Sigmoid colon (tissue), 7 donors: ENCODE measurements around the gene C1orf198. TPM values are rescaled to one million over a fixed set of nuclear protein-coding genes. Genes with fewer than 3 reads are reported as not detected.

Experiments
- DNase-seq: peaks from one replicate; pipeline ENCODE4 v3.0.0-alpha.2; 2019
- H3K27ac ChIP-seq, 4 donors: fragments of 200-600 bp; sonication (generic); one replicate each; pipeline ENCODE4 v1.5.1; 2016 to 2019; ENCODE audit warnings: mild to moderate bottlenecking in 1 of 4
- H3K27me3 ChIP-seq, 3 donors: fragments of 200-600 bp; sonication (generic); one replicate each; pipeline ENCODE4 v1.5.1; 2019; ENCODE audit warnings: mild to moderate bottlenecking in 1 of 3
- H3K36me3 ChIP-seq, 4 donors: fragments of 200-600 bp; sonication (generic); one replicate each; pipeline ENCODE4 v1.5.1; 2016 to 2019
- H3K4me1 ChIP-seq, 4 donors: fragments of 200-600 bp; sonication (generic); one replicate each; pipeline ENCODE4 v1.5.1; 2017 to 2019
- H3K4me3 ChIP-seq, 4 donors: fragments of 200-600 bp; sonication (generic); one replicate each; pipeline ENCODE4 v1.5.1; 2017 to 2019; ENCODE audit warnings: mild to moderate bottlenecking in 2 of 4, moderate library complexity in 1 of 4
- H3K9me3 ChIP-seq, 4 donors: fragments of 200-600 bp in 3 of 4; sonication (generic) in 3 of 4; one replicate each; pipeline versions ENCODE4 v1.5.1 to v1.6.1; 2013 to 2019
- EP300 ChIP-seq, 4 donors: sonication (generic); formaldehyde crosslinking; IDR thresholded peaks; one replicate each; pipeline ENCODE4 v1.6.1; 2017; ENCODE audit warnings: antibody characterized with exemption in 4 of 4
- POLR2A ChIP-seq, 2 donors: fragments of 450-650 bp; IDR thresholded peaks; one replicate each; pipeline ENCODE4 v1.6.1; 2016; ENCODE audit warnings: antibody characterized with exemption in 2 of 2, mild to moderate bottlenecking in 2 of 2, moderate library complexity in 2 of 2
- POLR2AphosphoS5 ChIP-seq, 4 donors: sonication (generic); formaldehyde crosslinking; IDR thresholded peaks; one replicate each; pipeline ENCODE4 v1.6.1; 2017; ENCODE audit warnings: antibody characterized with exemption in 4 of 4
- WGBS, 2 donors: extraction: QIAGEN DNeasy Blood & Tissue Kit; methylation state at CpG; one replicate each; pipeline ENCODE4 v1.1.7; 2013; 5-methylcytosine and 5-hydroxymethylcytosine counted together
- intact Hi-C: fragments of 100-400 bp; cut with DNase I; formaldehyde crosslinking; loops from one replicate; pipeline ENCODE4 v1.15.1; 2023
- polyA plus RNA-seq, 3 donors: library from polyadenylated mRNA; stranded (reverse); fragments of 200-250 nt; gene quantifications; one replicate each; pipeline ENCODE4 v1.2.3, GENCODE V29; 2013
- total RNA-seq, 4 donors: library from RNA; depleted of rRNA; stranded (reverse); fragments of >200 nt; gene quantifications; one replicate each; pipeline ENCODE4 v1.1.0, GENCODE V29; 2016
- TF ChIP-seq, protein P1 (sequence below), 4 experiments: fragments of 450-650 bp in 3 of 4; fragments of 200-600 bp in 1 of 4; IDR thresholded peaks; one replicate each; pipeline ENCODE4 v1.5.1; 2016 to 2019; ENCODE audit warnings: antibody characterized with exemption in 4 of 4, mild to moderate bottlenecking in 3 of 4, moderate library complexity in 2 of 4
- donor health status: healthy with polysubstance abuse.
- donor health status: Bipolar disorder and iron deficiency.
- donor health status: healthy.

The C1orf198 gene
- total and polyA plus RNA-seq, 7 donors, result 4.9 to 63.5 (median 42.1) TPM

DNA sequence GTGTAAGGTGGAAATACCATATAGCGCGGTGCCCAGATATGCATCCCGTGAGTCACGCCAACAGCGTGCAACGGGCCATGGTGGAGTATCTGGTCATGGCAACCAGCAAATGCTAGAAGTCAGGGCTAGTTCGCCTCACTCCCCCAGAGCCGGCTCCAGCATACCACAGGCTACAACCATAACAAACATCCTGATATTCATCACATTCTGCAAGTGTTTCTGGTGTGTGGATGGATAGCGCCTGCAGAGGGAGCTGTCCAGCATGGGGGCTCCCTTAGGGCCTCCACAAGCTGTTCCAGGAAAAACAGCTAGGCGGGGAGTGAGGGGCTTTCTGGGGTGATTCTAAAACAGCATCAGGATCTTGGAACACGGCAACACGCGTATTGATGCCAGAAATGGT is 6.8 kb downstream of the C1orf198 start:
- no peak overlapping the region for H3K4me3 ChIP-seq
- TF ChIP-seq EP300 (IDR thresholded peaks at IDR 0.05), result no peak
- TF ChIP-seq POLR2A (IDR thresholded peaks at IDR 0.05), result no peak
- TF ChIP-seq, protein P1, sequence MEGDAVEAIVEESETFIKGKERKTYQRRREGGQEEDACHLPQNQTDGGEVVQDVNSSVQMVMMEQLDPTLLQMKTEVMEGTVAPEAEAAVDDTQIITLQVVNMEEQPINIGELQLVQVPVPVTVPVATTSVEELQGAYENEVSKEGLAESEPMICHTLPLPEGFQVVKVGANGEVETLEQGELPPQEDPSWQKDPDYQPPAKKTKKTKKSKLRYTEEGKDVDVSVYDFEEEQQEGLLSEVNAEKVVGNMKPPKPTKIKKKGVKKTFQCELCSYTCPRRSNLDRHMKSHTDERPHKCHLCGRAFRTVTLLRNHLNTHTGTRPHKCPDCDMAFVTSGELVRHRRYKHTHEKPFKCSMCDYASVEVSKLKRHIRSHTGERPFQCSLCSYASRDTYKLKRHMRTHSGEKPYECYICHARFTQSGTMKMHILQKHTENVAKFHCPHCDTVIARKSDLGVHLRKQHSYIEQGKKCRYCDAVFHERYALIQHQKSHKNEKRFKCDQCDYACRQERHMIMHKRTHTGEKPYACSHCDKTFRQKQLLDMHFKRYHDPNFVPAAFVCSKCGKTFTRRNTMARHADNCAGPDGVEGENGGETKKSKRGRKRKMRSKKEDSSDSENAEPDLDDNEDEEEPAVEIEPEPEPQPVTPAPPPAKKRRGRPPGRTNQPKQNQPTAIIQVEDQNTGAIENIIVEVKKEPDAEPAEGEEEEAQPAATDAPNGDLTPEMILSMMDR (IDR thresholded peaks at IDR 0.05), result no peak
- TF ChIP-seq POLR2AphosphoS5 (IDR thresholded peaks at IDR 0.05), result no peak
- no peaks in the 10 kb centered on the region for H3K9me3 ChIP-seq
- DNase-seq, result no peak
- WGBS, 2 donors, result 94 to 97% methylated on average over 13 of the region's 13 CpGs
- peak overlapping the region; percentile 15 to 95 (median 54) for H3K27ac ChIP-seq
- no peaks in the 10 kb centered on the region for H3K36me3 ChIP-seq
- intact Hi-C loops, result no loop called here
- H3K27me3 ChIP-seq, result no peaks in the 10 kb centered on the region
- peaks cover 0 to 98% (median 91%) of the 10 kb centered on the region in 4 donors for H3K4me1 ChIP-seq

DNA sequence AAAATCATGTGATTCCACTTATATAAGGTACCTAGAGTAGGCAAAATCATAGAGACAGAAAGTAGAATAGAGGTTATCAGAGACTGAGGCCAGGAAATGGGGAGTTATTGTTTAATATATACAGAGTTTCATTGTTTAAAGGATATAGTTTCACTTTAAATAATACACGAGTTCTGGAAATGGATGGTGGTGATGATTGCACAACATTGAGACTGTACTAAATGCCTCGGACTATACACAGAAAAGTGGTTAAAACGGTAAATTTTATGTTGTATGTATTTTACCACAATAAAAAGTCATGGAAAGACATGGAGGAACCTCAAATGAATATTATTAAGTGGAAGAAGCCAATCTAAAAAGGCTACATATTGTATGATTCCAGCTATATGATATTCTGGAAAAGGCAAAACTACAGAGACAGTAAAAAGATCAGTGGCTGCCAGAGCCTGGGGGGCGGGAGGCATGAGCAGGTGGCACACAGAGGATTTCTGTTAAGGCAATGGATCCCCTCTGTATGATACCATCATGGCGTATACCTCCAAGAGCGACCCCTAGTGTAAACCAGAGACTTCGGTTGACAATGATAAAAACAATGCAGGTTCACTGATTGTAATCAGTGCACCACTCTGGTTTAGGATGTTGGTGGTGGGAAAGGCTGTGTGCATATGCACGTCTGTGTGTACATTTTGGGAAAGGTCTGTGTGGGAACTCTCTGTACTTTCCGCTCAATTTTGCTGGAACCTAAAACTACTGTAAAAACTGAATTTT is 7.5 kb downstream of the C1orf198 start:
- H3K36me3 ChIP-seq, result no peaks in the 10 kb centered on the region
- H3K27me3 ChIP-seq, result no peaks in the 10 kb centered on the region
- TF ChIP-seq, protein P1 (IDR thresholded peaks at IDR 0.05), result no peak
- TF ChIP-seq POLR2AphosphoS5 (IDR thresholded peaks at IDR 0.05) (no peak), EP300 (IDR thresholded peaks at IDR 0.05) (no peak), POLR2A (IDR thresholded peaks at IDR 0.05) (no peak)
- intact Hi-C loops, result no loop called here
- WGBS, 2 donors, result 85 to 88% methylated on average over 9 of the region's 9 CpGs
- no peak overlapping the region for H3K4me3 ChIP-seq
- peak overlapping the region in 3 of 4 donors; percentile 16 to 92 (median 73) for H3K27ac ChIP-seq
- no peaks in the 10 kb centered on the region for H3K9me3 ChIP-seq
- H3K4me1 ChIP-seq, result peaks cover 0 to 96% (median 90%) of the 10 kb centered on the region in 4 donors
- DNase-seq, result no peak

DNA sequence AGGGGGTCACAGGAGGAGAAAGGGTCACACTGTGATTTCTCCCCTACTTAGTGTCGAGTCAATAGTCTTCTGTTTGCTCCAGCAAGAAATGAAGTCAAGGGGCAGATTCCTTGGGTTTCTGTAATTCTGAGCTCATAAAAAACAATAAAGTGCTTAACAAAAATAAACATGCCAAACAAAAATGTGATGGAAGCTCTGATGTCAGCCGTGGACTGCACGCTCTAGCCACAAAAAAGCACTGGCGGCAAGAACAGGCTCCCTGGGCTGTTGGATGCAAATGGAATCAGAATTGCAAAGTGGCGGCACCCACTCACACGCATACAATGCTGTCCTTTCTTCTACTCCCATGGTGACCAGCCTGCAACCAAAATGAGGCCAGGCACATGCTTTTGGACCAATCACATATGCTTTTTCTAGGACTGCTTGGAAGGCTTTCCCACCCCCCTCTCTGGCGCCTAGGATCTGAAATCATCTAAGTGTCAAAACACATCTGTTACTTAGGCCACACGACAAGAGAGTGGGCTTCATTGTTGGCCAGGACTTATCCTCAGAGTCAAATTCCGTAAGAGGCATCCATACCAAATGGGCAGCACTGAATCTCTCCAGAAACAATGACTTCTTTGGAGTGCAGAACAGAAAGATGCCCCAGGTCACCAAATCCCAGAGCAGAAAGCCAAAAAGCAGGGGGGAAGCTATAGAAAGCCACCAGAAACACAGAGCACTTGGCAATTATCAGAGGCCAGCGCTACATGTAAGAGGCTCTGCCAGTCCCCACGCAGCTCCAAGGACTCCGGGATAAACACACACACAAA is 9.2 kb downstream of the C1orf198 start:
- Histone ChIP-seq H3K36me3 (peaks cover 0 to 10% (median 3%) of the 10 kb centered on the region in 4 donors), H3K4me1 (peaks cover 0 to 87% (median 77%) of the 10 kb centered on the region in 4 donors), H3K27ac (peak overlapping the region; percentile 3 to 73 (median 50)), H3K27me3 (no peaks in the 10 kb centered on the region), H3K4me3 (no peak overlapping the region), H3K9me3 (no peaks in the 10 kb centered on the region)
- TF ChIP-seq EP300 (IDR thresholded peaks at IDR 0.05) (peak in 1 of 4 donors; percentile 14), POLR2A (IDR thresholded peaks at IDR 0.05) (no peak), POLR2AphosphoS5 (IDR thresholded peaks at IDR 0.05) (peak in 3 of 4 donors; percentile 10 to 41 (median 29))
- TF ChIP-seq, protein P1 (IDR thresholded peaks at IDR 0.05), result no peak
- 82 to 84% methylated on average over 12 of the region's 12 CpGs for WGBS, 2 donors
- DNase-seq, result no peak
- intact Hi-C loops, result loop anchor here (5.0 kb wide), 1 partner anchor 52 kb away; no protein-coding TSS in a partner anchor

DNA sequence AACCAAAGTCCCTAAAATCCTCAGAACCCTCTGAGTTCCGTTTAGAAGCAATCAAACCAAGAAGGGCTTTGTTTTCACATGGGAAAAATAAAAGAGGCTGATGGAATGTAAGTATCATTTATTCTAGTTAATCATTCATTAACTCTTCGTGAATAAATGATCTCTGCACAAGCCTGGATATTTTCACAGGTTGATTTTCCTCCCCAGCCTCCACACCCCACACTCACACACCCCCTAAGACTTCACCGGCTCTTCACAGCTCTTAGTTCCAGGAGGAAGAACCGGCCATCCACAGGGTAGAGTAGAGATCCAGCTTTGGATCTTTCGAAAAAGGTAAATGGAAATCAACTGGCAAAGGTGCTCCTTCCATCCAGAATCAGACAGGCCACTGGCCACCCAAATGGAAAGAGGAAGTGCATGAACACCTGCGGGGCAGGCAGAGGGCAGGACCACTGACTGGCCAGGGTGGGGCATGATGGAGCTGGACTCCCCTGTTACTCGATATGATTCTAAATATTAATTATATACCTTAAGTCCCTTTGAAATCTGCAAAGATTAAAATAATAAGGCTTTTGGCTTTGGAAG is 10.0 kb downstream of the C1orf198 start:
- H3K9me3 ChIP-seq, result no peaks in the 10 kb centered on the region
- H3K4me1 ChIP-seq, result peaks cover 0 to 83% (median 69%) of the 10 kb centered on the region in 4 donors
- peaks cover 0 to 18% (median 6%) of the 10 kb centered on the region in 4 donors for H3K36me3 ChIP-seq
- no peak overlapping the region for H3K4me3 ChIP-seq
- H3K27ac ChIP-seq, result peak overlapping the region; percentile 30 to 73 (median 65)
- WGBS, 2 donors, result 78 to 84% methylated on average over 7 of the region's 7 CpGs
- H3K27me3 ChIP-seq, result no peaks in the 10 kb centered on the region
- intact Hi-C loops, result loop anchor here (5.0 kb wide), 1 partner anchor 51 kb away; no protein-coding TSS in a partner anchor
- no peak for DNase-seq
- TF ChIP-seq POLR2AphosphoS5 (IDR thresholded peaks at IDR 0.05) (no peak), EP300 (IDR thresholded peaks at IDR 0.05) (no peak), POLR2A (IDR thresholded peaks at IDR 0.05) (no peak)
- TF ChIP-seq, protein P1 (IDR thresholded peaks at IDR 0.05), result no peak
